Upper lobe of left lung (tissue), 6 donors: ENCODE data around the gene ANKLE1. TPM values are rescaled to one million over a fixed set of nuclear protein-coding genes. Genes with fewer than 3 reads are reported as not detected.
"Not testable (repeated sequence)": the region's sequence is repeated elsewhere in the genome, so short reads cannot be mapped to it uniquely, and the experiment has no call there.

Source experiments
- ATAC-seq, 2 donors: fragments of 200-7000 bp; cut with Tn5 transposase; one replicate each; pipeline ENCODE4 v1.9.1; 2022; ENCODE audit warnings: mild to moderate bottlenecking in 2 of 2, moderate library complexity in 2 of 2; ENCODE audit not compliant: low FRiP score in 2 of 2
- DNase-seq, 2 donors: peaks; one replicate each; pipeline ENCODE4 v3.0.0-alpha.2; 2019 to 2020
- H3K27ac ChIP-seq, 4 donors: fragments of 200-600 bp; sonication (generic); one replicate each; pipeline ENCODE4 v1.5.1; 2016 to 2019
- H3K27me3 ChIP-seq, 4 donors: fragments of 200-600 bp; sonication (generic); one replicate each; pipeline ENCODE4 v1.5.1; 2017 to 2019
- H3K36me3 ChIP-seq, 4 donors: fragments of 200-600 bp; sonication (generic); one replicate each; pipeline ENCODE4 v1.5.1; 2016 to 2019
- H3K4me1 ChIP-seq, 4 donors: fragments of 200-600 bp; sonication (generic); one replicate each; pipeline ENCODE4 v1.5.1; 2018 to 2019
- H3K4me3 ChIP-seq, 4 donors: fragments of 200-600 bp; sonication (generic); one replicate each; pipeline ENCODE4 v1.5.1; 2017 to 2019; ENCODE audit warnings: mild to moderate bottlenecking in 2 of 4, moderate library complexity in 1 of 4
- H3K9me3 ChIP-seq, 4 donors: fragments of 200-600 bp; sonication (generic); one replicate each; pipeline ENCODE4 v1.5.1; 2018 to 2019
- CTCF ChIP-seq, 6 experiments: fragments of 450-650 bp in 4 of 6; fragments of 200-600 bp in 2 of 6; sonication (generic) in 2 of 6; IDR thresholded peaks; one replicate each; pipeline ENCODE4 v1.5.1; 2016 to 2019; ENCODE audit warnings: antibody characterized with exemption in 6 of 6
- EP300 ChIP-seq, 4 donors: sonication (generic); formaldehyde crosslinking; IDR thresholded peaks; one replicate each; pipeline ENCODE4 v1.5.1; 2017; ENCODE audit warnings: antibody characterized with exemption in 4 of 4, control low read depth in 2 of 4
- POLR2A ChIP-seq, 4 donors: fragments of 450-650 bp; IDR thresholded peaks; one replicate each; pipeline ENCODE4 v1.5.1; 2016 to 2017; ENCODE audit warnings: antibody characterized with exemption in 4 of 4, mild to moderate bottlenecking in 2 of 4
- POLR2AphosphoS5 ChIP-seq, 2 donors: sonication (generic); formaldehyde crosslinking; IDR thresholded peaks; one replicate each; pipeline ENCODE4 v1.5.1; 2017; ENCODE audit warnings: antibody characterized with exemption in 2 of 2
- WGBS, 2 donors: methylation state at CpG; one replicate each; pipeline ENCODE4 v1.1.5; 2017 to 2018; 5-methylcytosine and 5-hydroxymethylcytosine counted together
- total RNA-seq, 6 donors: library from RNA; depleted of rRNA in 4 of 6; stranded (reverse); fragments of >200 nt in 4 of 6; gene quantifications; one replicate each; pipeline versions ENCODE4 v1.1.0 to v1.2.1, GENCODE V29; 2016 to 2021
- donor health status: DM: no; HTN: no; CAD: no; lungs with moderate emphysema.
- donor health status: DM: no; HTN: yes; CAD: no; lungs with severe emphysema.

The ANKLE1 gene
- total RNA-seq, 6 donors from 2014 or later = 0.57 to 13.6 (median 1.4) TPM

- Histone ChIP-seq H3K4me1 (peaks cover 6 to 30% (median 16%) of the 10 kb centered on the region in 4 donors), H3K27me3 (no peaks in the 10 kb centered on the region), H3K36me3 (peaks cover 6 to 34% (median 26%) of the 10 kb centered on the region in 4 donors), H3K4me3 (peak within 1 kb of the TSS; percentile 39 to 91 (median 66)), H3K9me3 (no peaks in the 10 kb centered on the region), H3K27ac (peak within 1 kb of the TSS; percentile 63 to 86 (median 74))
- 0 to 1% methylated on average over 27 of the region's 27 CpGs for WGBS, 2 donors
- DNase-seq (peak; percentile 90 to 98), ATAC-seq (peak; percentile 98)
- TF ChIP-seq CTCF (IDR thresholded peaks at IDR 0.05) (no peak), POLR2AphosphoS5 (IDR thresholded peaks at IDR 0.05) (peak; percentile 49 to 79), POLR2A (IDR thresholded peaks at IDR 0.05) (peak in 2 of 4 donors; percentile 31 to 51), EP300 (IDR thresholded peaks at IDR 0.05) (no peak)
These were observed 14.5 kb upstream of the ANKLE1 start, which contains the start of gene BABAM1 for GRCh38 chr19:17266975-17267788. TSS of gene BABAM1 (plus strand) at chr19:17267443. CDS start at chr19:17268807, 1,364 bp downstream.

GRCh38 chr19:17268754-17269153 is 12.9 kb upstream of the ANKLE1 start:
- H3K36me3 ChIP-seq = peaks cover 6 to 49% (median 38%) of the 10 kb centered on the region in 4 donors
- H3K27me3 ChIP-seq = no peaks in the 10 kb centered on the region
- H3K27ac ChIP-seq = no peak overlapping the region
- 94 to 98% methylated on average over 6 to 13 of the region's 13 CpGs for WGBS, 2 donors
- ATAC-seq = no peak
- no peak overlapping the region for H3K4me3 ChIP-seq
- peaks cover 6 to 30% (median 16%) of the 10 kb centered on the region in 4 donors for H3K4me1 ChIP-seq
- no peak for DNase-seq
- TF ChIP-seq CTCF (IDR thresholded peaks at IDR 0.05) (no peak), POLR2AphosphoS5 (IDR thresholded peaks at IDR 0.05) (no peak), EP300 (IDR thresholded peaks at IDR 0.05) (no peak), POLR2A (IDR thresholded peaks at IDR 0.05) (no peak)
- no peaks in the 10 kb centered on the region for H3K9me3 ChIP-seq

DNA sequence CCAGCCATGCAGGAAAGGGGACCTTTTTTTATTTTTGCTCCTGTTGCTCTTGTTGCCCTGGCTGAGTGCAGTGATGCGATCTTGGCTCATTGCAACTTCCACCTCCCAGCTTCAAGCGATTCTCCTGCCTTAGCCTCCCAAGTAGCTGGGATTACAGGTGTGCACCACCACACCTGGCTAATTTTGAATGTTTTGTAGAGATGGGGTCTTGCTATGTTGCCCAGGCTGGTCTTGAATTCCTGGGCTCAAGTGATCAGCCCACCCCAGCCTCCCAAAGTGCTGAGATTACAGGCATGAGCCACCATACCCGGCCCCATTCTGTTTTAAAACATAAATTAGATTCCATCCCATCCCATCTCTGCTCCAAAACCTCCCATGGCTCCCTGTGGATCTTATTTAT is 6.8 kb upstream of the ANKLE1 start:
- not testable (repeated sequence) for ATAC-seq, H3K4me3 ChIP-seq, DNase-seq

DNA sequence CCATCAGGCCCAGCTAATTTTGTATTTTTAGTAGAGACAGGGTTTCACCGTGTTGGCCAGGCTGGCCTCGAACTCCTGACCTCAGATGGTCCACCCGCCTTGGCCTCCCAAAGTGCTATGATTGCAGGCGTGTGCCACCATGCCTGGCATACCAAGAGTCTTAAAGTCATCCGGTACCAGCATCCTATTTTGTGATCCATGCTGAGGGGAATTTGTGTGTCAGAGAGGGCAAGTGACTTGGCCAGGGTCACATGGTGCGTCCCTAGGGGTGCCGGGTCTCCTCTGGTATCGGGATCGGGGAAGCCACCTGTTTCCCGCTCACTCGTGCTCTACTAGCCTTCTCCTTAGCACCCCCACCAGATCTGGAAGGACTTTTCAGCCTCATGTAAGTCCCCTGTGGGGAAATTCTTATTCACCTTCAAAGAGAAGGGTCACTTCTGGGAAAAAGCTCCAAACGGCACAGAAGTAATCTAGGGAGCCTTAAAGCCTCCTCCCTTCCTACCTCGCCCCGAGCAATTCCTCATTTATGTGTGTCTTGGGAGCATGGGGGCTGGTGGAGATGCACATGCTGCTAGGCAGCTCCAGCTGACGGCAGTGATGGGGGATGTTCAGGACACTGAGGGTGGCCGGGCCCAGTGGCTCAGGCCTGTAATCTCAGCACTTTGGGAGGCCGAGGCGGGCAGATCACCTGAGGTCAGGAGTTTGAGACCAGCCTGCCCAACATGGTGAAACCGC is 6.1 kb upstream of the ANKLE1 start:
- no peaks in the 10 kb centered on the region for H3K9me3 ChIP-seq
- H3K4me1 ChIP-seq = no peaks in the 10 kb centered on the region
- TF ChIP-seq EP300 (IDR thresholded peaks at IDR 0.05) (no peak), CTCF (IDR thresholded peaks at IDR 0.05) (no peak), POLR2AphosphoS5 (IDR thresholded peaks at IDR 0.05) (no peak)
- H3K36me3 ChIP-seq = peaks cover 16 to 84% (median 67%) of the 10 kb centered on the region in 4 donors
- no peak for DNase-seq
- no peak overlapping the region for H3K27ac ChIP-seq
- H3K4me3 ChIP-seq = no peak overlapping the region
- no peak for ATAC-seq
- 96 to 98% methylated on average over 17 of the region's 19 CpGs for WGBS, 2 donors
- no peaks in the 10 kb centered on the region for H3K27me3 ChIP-seq

More for the DNA sequence above, 6.8 kb upstream of the ANKLE1 start:
- H3K9me3 ChIP-seq, H3K27me3 ChIP-seq, H3K4me1 ChIP-seq, H3K27ac ChIP-seq: not testable (repeated sequence)
- peaks cover 16 to 91% (median 72%) of the 10 kb centered on the region in 4 donors for H3K36me3 ChIP-seq
- WGBS, 2 donors = 98 to 100% methylated on average over 3 of the region's 3 CpGs

GRCh38 chr19:17279436-17279835 is 2.3 kb upstream of the ANKLE1 start:
- 79 to 90% methylated on average over 3 of the region's 3 CpGs for WGBS, 2 donors
- Histone ChIP-seq H3K27ac (no peak overlapping the region), H3K9me3 (no peaks in the 10 kb centered on the region), H3K27me3 (peaks cover 0 to 17% (median 5%) of the 10 kb centered on the region in 4 donors), H3K4me1 (peaks cover 15 to 19% (median 17%) of the 10 kb centered on the region in 4 donors), H3K4me3 (no peak overlapping the region), H3K36me3 (peaks cover 4 to 47% (median 37%) of the 10 kb centered on the region in 4 donors)
- DNase-seq = no peak
- no peak for ATAC-seq
- TF ChIP-seq POLR2AphosphoS5 (IDR thresholded peaks at IDR 0.05) (no peak), POLR2A (IDR thresholded peaks at IDR 0.05) (no peak), CTCF (IDR thresholded peaks at IDR 0.05) (no peak), EP300 (IDR thresholded peaks at IDR 0.05) (no peak)
